ENCODE data around the gene PARD3B.

DNA sequence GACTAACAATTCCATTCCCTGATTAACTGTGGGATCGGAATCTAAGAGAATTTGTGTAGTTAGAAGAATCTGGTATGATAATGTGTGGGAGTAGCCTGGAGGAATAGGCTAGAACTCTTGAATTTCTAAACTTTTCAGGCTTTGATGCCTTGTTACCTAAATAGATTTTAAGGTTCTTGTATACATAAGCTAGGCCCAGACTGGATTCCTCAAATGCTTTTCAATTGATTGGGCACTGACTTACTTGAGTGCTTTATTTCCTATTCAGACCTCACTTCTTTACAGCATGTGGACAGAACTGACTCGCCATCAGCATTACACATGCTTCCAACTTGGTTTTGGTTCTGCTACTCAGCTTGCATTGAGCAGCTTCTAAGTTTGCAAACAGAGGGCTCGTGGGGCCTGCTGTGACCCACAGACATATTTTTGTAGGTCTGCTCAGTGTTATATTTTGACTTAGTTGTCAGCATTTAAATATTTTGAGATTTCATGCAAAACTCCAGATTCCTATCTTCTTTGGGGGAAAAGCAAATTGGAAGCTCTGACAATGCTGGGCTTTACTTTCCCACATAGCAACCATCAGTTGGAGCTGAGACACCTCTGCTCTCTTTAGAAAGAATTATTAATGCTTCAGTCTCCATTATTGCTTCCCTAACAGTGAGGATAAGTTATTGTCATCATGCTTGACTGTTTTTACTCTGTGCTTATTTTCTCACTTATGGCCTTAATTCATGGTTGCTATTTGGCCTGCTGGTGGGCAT lies 5.7 kb downstream of the PARD3B start:
- TF ChIP-seq CTCF (IDR thresholded peaks at IDR 0.05) (no peak), POLR2A (IDR thresholded peaks at IDR 0.05) (no peak)
